Mesothelial cell of epicardium (in vitro differentiated cells): ENCODE data around the gene OGDHL. TPM values are rescaled to one million over a fixed set of nuclear protein-coding genes. Genes with fewer than 3 reads are reported as not detected.

Source experiments
- DNase-seq, 2 experiments: peaks; one replicate each; pipeline ENCODE4 v3.0.0; 2021; ENCODE audit warnings: low spot score in 2 of 2; ENCODE audit not compliant: unreplicated experiment in 2 of 2
- H3K27ac Mint-ChIP-seq: 2 replicates; pipeline ENCODE4 v1.8.0; 2021; ENCODE audit warnings: mixed read lengths
- H3K27me3 Mint-ChIP-seq: 2 replicates; pipeline ENCODE4 v1.8.0; 2021; ENCODE audit warnings: low read depth, mixed read lengths
- H3K36me3 Mint-ChIP-seq: 2 replicates; pipeline ENCODE4 v1.8.0; 2021; ENCODE audit warnings: mixed read lengths
- H3K4me1 Mint-ChIP-seq: 2 replicates; pipeline ENCODE4 v1.8.0; 2021; ENCODE audit warnings: mixed read lengths
- H3K4me3 Mint-ChIP-seq: 2 replicates; pipeline ENCODE4 v1.8.0; 2021; ENCODE audit warnings: mild to moderate bottlenecking, moderate library complexity, mixed read lengths
- H3K9me3 Mint-ChIP-seq: 2 replicates; pipeline ENCODE4 v1.8.0; 2021; ENCODE audit warnings: mixed read lengths
- CTCF ChIP-seq: fragments of 200-600 bp; sonication (generic); IDR thresholded peaks from one replicate; pipeline ENCODE4 v1.5.0; 2021; ENCODE audit warnings: antibody characterized with exemption; ENCODE audit not compliant: unreplicated experiment
- total RNA-seq: library from RNA; stranded (reverse); gene quantifications from 3 replicates; pipeline ENCODE4 v1.2.1, GENCODE V29; 2021

The OGDHL gene
- total RNA-seq, 1 donor from 2014 or later = 12.7 TPM

- Mint-ChIP-seq H3K36me3 (no peaks in the 10 kb centered on the region), H3K4me3 (no peak overlapping the region), H3K4me1 (no peaks in the 10 kb centered on the region), H3K9me3 (peaks cover 15% of the 10 kb centered on the region), H3K27ac (no peak overlapping the region), H3K27me3 (peaks cover 34% of the 10 kb centered on the region)
- TF ChIP-seq CTCF = no peak
- no peak for DNase-seq
Measured at GRCh38 chr10:49707585-49707984, 54.5 kb downstream of the OGDHL start.

DNA sequence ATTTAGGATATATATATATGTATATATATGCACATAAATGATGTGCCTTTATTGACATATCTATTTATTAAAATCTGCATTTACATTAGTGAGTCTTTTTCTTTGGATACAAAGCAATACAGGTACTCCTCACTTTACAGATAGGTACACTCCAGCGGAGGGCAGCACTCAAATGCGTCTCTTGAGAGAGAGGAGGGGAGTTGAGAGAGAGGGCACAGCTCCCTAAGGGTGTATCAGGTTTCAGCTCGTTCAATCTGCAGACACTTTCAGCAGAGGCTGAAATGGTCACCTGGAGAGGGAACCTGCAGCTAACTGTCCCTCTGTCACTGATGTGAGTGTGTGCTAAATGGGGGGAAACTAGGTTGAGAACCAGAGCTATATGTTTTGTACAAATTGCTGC lies 61.1 kb downstream of the OGDHL start:
- Mint-ChIP-seq H3K27ac (no peak overlapping the region), H3K36me3 (no peaks in the 10 kb centered on the region), H3K27me3 (peaks cover 31% of the 10 kb centered on the region), H3K4me1 (no peaks in the 10 kb centered on the region), H3K4me3 (no peak overlapping the region), H3K9me3 (peaks cover 13% of the 10 kb centered on the region)
- no peak for TF ChIP-seq CTCF
- no peak for DNase-seq

- no peak overlapping the region for H3K4me3 Mint-ChIP-seq
- DNase-seq = no peak
- H3K27me3 Mint-ChIP-seq = peaks cover 34% of the 10 kb centered on the region
- H3K4me1 Mint-ChIP-seq = no peaks in the 10 kb centered on the region
- H3K27ac Mint-ChIP-seq = no peak overlapping the region
- TF ChIP-seq CTCF = no peak
- H3K36me3 Mint-ChIP-seq = no peaks in the 10 kb centered on the region
- peaks cover 5% of the 10 kb centered on the region for H3K9me3 Mint-ChIP-seq
Measured at GRCh38 chr10:49700211-49700610, 61.9 kb downstream of the OGDHL start.

DNA sequence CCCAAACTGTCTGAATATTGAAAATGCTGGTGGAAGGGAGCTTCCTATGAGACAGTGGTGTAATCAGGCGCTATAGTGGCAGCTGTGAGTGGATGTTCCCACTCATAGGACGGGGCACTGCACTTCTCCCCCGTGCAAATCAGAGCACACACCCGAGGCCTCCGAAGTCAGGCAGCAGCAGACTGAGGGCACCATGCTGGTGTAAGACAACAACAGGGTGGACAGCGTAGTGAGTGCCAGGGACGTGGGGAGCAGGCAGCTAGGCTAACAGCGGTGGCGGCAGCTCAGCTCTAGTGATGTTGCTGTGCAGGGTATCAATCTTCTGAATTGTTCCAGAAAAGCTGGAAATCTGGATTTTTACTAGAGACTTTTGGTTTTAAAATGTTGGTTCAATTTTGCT lies 63.4 kb downstream of the OGDHL start:
- H3K36me3 Mint-ChIP-seq = no peaks in the 10 kb centered on the region
- H3K27ac Mint-ChIP-seq = no peak overlapping the region
- H3K9me3 Mint-ChIP-seq = no peaks in the 10 kb centered on the region
- peaks cover 44% of the 10 kb centered on the region for H3K27me3 Mint-ChIP-seq
- no peak overlapping the region for H3K4me3 Mint-ChIP-seq
- no peak for DNase-seq
- H3K4me1 Mint-ChIP-seq = no peaks in the 10 kb centered on the region
- TF ChIP-seq CTCF = no peak

- Mint-ChIP-seq H3K27me3 (peaks cover 65% of the 10 kb centered on the region), H3K36me3 (no peaks in the 10 kb centered on the region), H3K27ac (no peak overlapping the region), H3K9me3 (no peaks in the 10 kb centered on the region), H3K4me1 (no peaks in the 10 kb centered on the region), H3K4me3 (no peak overlapping the region)
- TF ChIP-seq CTCF = no peak
- no peak for DNase-seq
Measured at GRCh38 chr10:49696311-49696710, 65.8 kb downstream of the OGDHL start.

DNA sequence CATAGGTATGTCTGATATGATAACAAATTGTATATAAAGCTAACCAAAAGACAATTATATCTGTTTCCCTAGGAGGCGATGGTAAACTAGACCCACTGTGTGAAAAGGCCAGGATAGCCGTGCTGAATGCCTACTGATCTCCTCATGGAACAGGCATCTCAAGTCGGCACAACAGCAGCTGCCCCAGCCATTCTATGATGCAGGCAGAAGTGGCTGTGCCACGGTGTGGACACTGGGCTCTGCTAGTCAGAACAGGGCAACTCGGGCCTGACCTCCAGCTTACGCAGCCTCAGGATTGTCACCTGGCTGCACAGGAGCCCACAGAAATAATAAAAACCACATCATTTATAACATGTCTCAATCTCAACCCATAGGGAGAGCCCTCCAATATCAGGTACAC lies 67.7 kb downstream of the OGDHL start:
- TF ChIP-seq CTCF = no peak
- no peaks in the 10 kb centered on the region for H3K9me3 Mint-ChIP-seq

More for the DNA sequence above, 67.7 kb downstream of the OGDHL start:
- Mint-ChIP-seq H3K27ac (no peak overlapping the region), H3K36me3 (no peaks in the 10 kb centered on the region), H3K4me1 (peaks cover 9% of the 10 kb centered on the region), H3K27me3 (peaks cover 79% of the 10 kb centered on the region), H3K4me3 (no peak overlapping the region)
- no peak for DNase-seq
